Chondrocyte (in vitro differentiated cells): ENCODE measurements around the gene GIMAP7. TPM values are rescaled to one million over a fixed set of nuclear protein-coding genes. Genes with fewer than 3 reads are reported as not detected.
"Not testable (repeated sequence)": the region's sequence is repeated elsewhere in the genome, so short reads cannot be mapped to it uniquely, and the experiment has no call there.

ENCODE experiments used
- DNase-seq: peaks from one replicate; pipeline ENCODE4 v3.0.0; 2021; ENCODE audit warnings: mixed read lengths, low spot score
- H3K27ac Mint-ChIP-seq: one replicate; pipeline ENCODE4 v1.8.0; 2021; ENCODE audit warnings: mild to moderate bottlenecking, moderate library complexity, mixed read lengths; ENCODE audit not compliant: unreplicated experiment
- H3K27me3 Mint-ChIP-seq: 2 replicates; pipeline ENCODE4 v1.8.0; 2021; ENCODE audit warnings: low read depth, mixed read lengths
- H3K36me3 Mint-ChIP-seq: 2 replicates; pipeline ENCODE4 v1.8.0; 2021; ENCODE audit warnings: low read depth, mixed read lengths
- H3K4me1 Mint-ChIP-seq: 2 replicates; pipeline ENCODE4 v1.8.0; 2021; ENCODE audit warnings: low read depth, mild to moderate bottlenecking, mixed read lengths
- H3K4me3 Mint-ChIP-seq: one replicate; pipeline ENCODE4 v1.8.0; 2021; ENCODE audit warnings: mild to moderate bottlenecking, moderate library complexity, mixed read lengths; ENCODE audit not compliant: unreplicated experiment
- H3K9me3 Mint-ChIP-seq: 2 replicates; pipeline ENCODE4 v1.8.0; 2021; ENCODE audit warnings: low read depth, mixed read lengths
- total RNA-seq: library from RNA; stranded (reverse); gene quantifications from 3 replicates; pipeline ENCODE4 v1.2.1, GENCODE V29; 2021
- TF ChIP-seq, protein P1 (sequence below): fragments of 200-600 bp; sonication (generic); IDR thresholded peaks from 2 replicates; pipeline ENCODE4 v1.5.0; 2021; ENCODE audit warnings: antibody characterized with exemption, mild to moderate bottlenecking, moderate library complexity

Gene GIMAP7
- total RNA-seq, 1 donor from 2014 or later: not detected

DNA sequence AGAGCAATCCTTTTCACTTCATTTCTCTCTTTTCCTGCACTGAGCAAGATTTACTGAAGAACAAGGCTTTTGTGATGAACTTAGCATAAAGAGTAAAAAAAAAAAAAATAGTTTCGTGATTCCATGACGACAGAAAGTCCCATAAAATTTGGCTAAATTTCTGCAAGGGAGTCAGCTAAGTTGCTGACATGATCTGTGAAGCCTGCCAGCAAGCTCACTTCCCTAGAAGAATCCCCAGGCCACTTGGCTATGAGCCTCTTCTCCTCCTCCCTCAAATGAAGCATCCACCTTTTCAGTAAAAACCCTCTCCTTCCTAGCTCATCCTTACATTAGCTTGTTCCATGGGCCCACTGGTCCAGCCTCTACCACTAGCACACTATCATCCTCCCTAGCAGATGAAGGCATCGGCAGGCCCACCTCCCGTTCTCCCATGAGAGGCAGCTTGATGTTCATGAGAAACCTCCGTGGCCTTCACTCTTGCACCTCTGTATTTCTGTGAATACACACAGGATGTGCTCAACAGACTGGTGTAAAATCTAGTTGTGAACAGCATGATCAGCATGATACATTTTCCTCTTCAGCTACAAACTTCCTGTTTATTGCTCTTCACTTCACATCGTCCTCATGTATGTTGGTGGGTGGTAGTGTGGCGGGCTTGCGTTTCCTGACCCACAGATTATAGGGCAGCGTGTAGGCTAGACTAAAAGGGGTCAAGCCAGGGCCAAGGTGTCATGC lies 33.3 kb upstream of the GIMAP7 start:
- no peaks in the 10 kb centered on the region for H3K9me3 Mint-ChIP-seq
- H3K27ac Mint-ChIP-seq: no peak overlapping the region
- H3K36me3 Mint-ChIP-seq: no peaks in the 10 kb centered on the region
- DNase-seq: no peak
- TF ChIP-seq, protein P1, sequence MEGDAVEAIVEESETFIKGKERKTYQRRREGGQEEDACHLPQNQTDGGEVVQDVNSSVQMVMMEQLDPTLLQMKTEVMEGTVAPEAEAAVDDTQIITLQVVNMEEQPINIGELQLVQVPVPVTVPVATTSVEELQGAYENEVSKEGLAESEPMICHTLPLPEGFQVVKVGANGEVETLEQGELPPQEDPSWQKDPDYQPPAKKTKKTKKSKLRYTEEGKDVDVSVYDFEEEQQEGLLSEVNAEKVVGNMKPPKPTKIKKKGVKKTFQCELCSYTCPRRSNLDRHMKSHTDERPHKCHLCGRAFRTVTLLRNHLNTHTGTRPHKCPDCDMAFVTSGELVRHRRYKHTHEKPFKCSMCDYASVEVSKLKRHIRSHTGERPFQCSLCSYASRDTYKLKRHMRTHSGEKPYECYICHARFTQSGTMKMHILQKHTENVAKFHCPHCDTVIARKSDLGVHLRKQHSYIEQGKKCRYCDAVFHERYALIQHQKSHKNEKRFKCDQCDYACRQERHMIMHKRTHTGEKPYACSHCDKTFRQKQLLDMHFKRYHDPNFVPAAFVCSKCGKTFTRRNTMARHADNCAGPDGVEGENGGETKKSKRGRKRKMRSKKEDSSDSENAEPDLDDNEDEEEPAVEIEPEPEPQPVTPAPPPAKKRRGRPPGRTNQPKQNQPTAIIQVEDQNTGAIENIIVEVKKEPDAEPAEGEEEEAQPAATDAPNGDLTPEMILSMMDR: no peak
- H3K4me3 Mint-ChIP-seq: no peak overlapping the region
- H3K27me3 Mint-ChIP-seq: peaks cover 4% of the 10 kb centered on the region
- H3K4me1 Mint-ChIP-seq: no peaks in the 10 kb centered on the region

DNA sequence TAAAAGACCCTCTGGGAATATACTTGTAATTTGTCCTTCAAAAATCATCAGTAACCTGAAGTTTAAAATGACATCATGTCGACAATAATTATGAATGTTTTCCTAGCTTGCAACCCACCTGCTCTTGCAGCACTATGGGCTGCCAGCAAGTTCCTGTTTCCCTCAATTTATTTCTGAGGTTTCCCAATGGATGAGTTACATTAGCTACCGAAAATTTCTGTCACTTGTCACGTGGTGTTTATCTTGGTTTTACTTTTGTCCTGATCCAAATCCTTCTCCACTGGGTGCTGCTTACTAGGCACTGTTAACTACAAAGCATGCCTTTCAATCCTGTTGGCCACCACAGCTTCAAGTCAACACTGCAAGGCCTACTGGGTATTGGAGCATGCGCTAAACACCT lies 32.8 kb upstream of the GIMAP7 start:
- Mint-ChIP-seq H3K27ac (no peak overlapping the region), H3K27me3 (peaks cover 4% of the 10 kb centered on the region), H3K9me3 (no peaks in the 10 kb centered on the region), H3K36me3 (no peaks in the 10 kb centered on the region), H3K4me1 (no peaks in the 10 kb centered on the region), H3K4me3 (no peak overlapping the region)
- TF ChIP-seq, protein P1: no peak
- DNase-seq: no peak

DNA sequence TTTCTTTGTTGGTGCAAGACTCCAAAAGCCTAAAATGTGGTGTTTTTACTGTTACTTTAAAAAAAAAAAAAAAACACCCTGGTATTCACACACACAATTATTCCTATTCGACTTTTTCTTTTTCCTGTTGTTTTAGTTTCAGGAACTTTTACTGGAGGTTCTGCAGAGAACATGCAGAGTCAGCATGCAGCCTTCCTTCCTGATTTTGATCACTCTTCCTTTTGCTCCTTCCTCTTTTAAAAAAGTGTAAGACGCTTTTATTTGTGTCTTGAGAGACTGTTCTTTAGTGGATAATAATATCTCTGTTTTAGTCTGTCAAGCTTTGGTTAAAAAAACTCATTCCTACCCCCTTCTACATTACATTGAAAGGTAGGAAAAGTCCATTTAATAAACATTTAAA lies 31.2 kb upstream of the GIMAP7 start:
- H3K27ac Mint-ChIP-seq, H3K4me1 Mint-ChIP-seq, H3K27me3 Mint-ChIP-seq, H3K4me3 Mint-ChIP-seq, H3K36me3 Mint-ChIP-seq, H3K9me3 Mint-ChIP-seq, DNase-seq: not testable (repeated sequence)

DNA sequence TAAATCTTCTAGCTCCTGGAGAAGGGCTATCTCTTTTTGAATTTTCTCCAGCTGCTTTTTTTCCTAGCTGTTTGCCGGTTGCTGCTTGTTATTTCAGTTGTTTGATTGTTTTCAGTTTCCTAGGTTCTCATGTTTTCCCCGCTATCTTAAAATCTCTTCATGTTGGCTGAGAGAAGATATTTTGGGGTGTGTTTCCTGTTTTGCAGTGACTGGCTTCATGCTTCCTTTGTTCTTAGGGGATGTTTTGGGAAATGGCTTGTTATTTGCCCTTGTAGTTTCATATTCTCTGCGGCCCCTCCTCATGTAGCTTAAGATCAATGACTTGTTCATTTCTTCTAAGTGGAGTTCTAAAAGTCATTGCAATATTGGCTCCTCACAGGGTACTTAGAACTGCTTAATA lies 30.6 kb upstream of the GIMAP7 start:
- not testable (repeated sequence) for H3K27me3 Mint-ChIP-seq, H3K4me3 Mint-ChIP-seq, H3K4me1 Mint-ChIP-seq, H3K27ac Mint-ChIP-seq, H3K9me3 Mint-ChIP-seq, H3K36me3 Mint-ChIP-seq, DNase-seq

DNA sequence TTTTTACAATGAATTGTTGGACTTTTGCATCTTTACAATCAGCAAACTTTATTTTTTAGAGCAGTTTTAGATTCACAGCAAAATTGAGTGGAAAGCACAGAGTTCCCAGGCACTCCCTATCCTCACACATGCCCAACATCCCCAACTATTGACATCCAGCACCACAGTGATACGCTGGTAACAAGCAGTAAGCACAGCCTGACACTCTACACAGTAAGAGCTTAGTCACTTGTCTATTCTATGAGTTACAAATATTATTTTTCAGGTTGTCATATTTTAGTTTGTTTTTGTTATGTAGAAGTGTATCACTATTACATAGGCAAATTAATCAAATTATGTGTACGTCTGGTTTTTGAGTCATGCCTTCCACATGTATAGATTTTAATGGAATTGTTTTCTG lies 27.0 kb upstream of the GIMAP7 start:
- no peaks in the 10 kb centered on the region for H3K4me1 Mint-ChIP-seq
- no peak overlapping the region for H3K4me3 Mint-ChIP-seq
- H3K27me3 Mint-ChIP-seq: peaks cover 4% of the 10 kb centered on the region
- H3K27ac Mint-ChIP-seq: no peak overlapping the region
- DNase-seq: no peak
- H3K9me3 Mint-ChIP-seq: no peaks in the 10 kb centered on the region
- H3K36me3 Mint-ChIP-seq: no peaks in the 10 kb centered on the region
- TF ChIP-seq, protein P1: no peak

DNA sequence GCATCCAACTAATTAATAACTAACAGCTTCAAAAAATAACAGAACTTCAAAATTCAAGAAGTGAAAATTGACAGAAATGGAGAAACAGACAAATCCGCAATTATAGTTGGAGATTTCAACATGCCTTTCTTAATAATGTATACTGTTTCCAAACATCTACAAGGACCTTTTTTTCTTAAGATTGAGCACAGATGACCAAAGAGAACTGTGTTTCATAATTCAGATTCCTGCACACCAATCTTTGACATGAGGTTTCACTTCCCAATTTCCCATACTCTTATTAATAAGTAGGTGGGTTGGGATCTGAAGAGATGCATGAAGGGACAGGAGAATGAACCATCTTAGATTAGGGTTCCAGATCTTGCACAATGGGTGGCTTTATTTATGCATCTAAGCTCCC lies 24.9 kb upstream of the GIMAP7 start:
- Mint-ChIP-seq H3K36me3 (no peaks in the 10 kb centered on the region), H3K4me1 (no peaks in the 10 kb centered on the region), H3K9me3 (no peaks in the 10 kb centered on the region), H3K4me3 (no peak overlapping the region), H3K27ac (no peak overlapping the region), H3K27me3 (no peaks in the 10 kb centered on the region)
- no peak for DNase-seq
- TF ChIP-seq, protein P1: no peak

DNA sequence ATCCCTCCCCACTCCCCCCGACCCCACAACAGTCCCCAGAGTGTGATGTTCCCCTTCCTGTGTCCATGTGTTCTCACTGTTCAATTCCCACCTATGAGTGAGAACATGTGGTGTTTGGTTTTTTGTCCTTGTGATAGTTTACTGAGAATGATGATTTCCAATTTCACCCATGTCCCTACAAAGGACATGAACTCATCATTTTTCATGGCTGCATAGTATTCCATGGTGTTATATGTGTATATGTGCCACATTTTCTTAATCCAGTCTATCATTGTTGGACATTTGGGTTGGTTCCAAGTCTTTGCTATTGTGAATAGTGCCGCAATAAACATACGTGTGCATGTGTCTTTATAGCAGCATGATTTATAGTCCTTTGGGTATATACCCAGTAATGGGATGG lies 21.2 kb upstream of the GIMAP7 start:
- H3K27me3 Mint-ChIP-seq, H3K36me3 Mint-ChIP-seq: not testable (repeated sequence)

More for the DNA sequence above, 21.2 kb upstream of the GIMAP7 start:
- H3K9me3 Mint-ChIP-seq, DNase-seq, H3K27ac Mint-ChIP-seq, H3K4me3 Mint-ChIP-seq, H3K4me1 Mint-ChIP-seq: not testable (repeated sequence)
